Kidney tubule cell (primary cell): ENCODE results near the gene GABRR3.
"Not testable (repeated sequence)": the region's sequence is repeated elsewhere in the genome, so short reads cannot be mapped to it uniquely, and the experiment has no call there.

Experiments
- DNase-seq: peaks from one replicate; pipeline ENCODE4 v3.0.0-alpha.2; 2018; ENCODE audit warnings: low spot score

Gene GABRR3

DNA sequence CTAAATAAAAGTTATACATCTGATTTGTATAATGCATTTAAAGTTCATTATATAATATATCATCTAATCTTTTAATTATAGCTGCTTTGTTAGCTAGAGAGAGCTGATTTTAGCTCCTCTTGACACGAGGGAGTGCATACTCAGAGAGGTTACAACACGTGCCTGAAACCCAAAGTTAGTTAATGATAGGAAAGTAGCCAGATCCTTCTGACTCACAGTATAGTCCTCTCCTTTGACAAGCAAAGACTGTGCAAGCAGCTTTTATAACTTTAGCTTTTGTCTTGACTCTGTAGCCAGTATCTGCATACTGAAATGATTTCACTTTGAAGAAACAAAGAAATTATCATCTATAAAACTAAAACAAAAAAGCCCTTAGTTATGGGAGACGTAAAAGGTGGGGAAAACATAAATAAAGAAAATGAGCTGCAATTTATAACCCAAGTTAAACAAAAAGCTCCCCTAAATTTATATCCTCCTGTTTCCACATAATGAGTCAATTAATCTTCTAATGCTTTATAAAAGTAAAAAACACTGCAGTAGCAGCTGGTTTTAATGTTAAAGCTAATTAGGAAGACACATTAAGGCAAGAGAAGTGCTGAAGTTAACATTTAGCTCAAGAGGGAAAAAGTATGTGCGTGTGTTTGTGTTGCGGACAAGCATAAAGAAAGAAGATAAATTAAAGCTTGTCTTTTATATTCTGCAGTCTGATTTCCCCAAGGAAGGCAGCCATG, 13.1 kb downstream of the GABRR3 start:
- peak; percentile 37 for DNase-seq

DNA sequence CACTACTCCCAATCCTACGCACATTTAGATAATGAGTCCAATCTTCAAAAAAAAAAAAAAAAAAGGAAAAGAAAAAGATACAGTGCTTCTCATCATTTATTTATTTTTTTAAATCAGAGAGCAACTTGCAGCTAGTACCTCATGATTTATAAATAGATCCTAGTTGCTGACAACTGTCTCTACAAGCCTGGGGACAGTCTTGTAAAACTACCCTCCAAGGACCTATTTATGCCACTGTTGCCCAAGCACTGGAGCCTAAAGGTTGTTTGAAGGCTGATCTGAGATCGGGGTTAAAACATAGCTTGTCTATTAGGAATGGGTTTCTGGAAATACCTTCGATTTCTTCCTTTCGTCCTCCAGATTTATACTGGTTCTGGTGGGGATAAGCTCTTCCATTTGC, 14.7 kb downstream of the GABRR3 start:
- no peak for DNase-seq

DNA sequence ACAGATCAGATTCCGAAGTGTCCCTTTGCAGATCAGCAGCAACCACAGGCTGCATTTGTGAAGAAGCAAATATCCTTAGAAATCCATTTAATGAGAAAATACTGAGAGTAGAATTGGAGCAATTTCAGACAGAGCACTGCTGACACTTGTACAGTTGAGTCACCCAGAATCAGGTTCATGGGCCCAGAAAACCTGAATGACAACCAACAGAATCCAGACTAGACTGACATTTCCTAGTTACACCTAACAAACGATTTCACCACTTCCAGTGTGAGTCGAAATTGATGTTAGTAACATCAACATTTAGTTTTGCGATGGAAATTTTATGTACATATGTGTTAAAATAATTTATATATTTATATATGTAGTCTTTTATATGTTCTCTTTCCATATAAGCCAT, 16.8 kb downstream of the GABRR3 start:
- no peak for DNase-seq

DNA sequence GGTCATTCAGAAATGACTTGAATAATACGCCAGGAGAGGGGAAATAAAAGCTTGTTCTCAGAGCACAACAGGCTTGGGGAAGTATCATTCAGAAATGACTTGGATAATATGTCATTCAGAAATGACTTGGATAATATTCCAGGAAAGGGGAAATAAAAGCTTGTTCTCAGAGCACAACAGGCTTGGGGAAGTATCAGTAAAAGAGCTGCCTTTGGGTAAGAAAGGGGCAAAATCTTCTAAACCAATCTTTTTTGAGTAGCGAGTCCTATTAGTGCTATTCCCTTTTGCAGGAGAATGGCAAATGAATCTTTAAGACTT, 20.9 kb downstream of the GABRR3 start:
- no peak for DNase-seq

DNA sequence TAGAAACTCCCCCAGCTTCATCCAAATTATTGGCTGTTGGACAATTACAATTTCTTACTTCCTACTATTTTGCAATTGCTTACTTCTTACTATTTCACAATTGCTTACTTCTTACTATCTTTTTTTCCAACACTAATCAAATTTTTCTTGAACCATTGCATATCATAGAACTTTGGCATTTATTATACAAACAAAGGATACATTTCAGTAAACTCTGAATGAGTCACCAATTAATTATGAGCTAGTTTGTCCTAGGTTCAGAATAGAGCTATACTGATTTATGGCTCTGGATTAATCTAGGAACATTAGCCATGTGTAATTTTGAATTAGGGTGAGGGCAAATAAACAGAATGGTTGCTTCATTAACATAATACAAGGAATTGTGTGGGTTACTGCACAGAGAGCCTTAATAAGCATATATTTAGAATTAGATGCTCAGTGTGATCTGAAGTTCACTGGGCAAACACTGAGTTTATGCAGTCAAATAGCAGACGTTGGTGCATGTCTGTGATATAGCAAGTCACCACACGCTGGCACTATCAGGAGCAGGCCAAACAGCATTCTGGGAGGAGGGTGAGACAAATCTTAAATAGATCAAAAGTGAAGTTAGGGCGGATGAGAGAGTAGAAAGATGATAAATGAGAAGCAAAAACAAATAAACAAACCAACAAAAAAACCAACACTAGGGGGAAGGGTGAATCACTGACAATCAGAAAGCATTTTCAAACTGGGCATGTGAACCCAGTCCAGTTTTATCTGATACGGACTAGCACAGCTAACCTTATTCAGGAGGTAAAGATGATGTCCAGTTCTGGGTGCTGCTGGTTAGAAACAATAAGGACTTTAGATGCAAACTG, 21.5 kb downstream of the GABRR3 start:
- DNase-seq: no peak

DNA sequence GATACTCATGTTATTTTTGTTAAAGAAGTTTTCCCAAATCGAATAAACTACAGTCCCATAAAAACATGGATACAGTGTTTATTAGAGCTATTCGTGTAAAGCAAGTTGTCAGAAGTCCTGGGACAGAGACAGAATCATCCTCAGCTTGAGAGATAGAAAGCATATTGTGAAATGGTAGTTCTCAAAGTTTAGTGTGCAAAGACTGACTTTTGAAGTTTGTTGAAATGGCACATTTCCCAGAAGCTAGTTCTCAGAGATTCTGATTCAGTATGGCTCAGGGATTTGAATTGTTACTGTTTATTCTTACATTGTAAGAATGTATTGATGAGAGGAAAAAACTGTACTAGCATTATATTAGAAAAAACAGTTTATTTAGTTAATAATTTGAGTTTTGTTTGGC, 22.1 kb downstream of the GABRR3 start:
- no peak for DNase-seq

DNA sequence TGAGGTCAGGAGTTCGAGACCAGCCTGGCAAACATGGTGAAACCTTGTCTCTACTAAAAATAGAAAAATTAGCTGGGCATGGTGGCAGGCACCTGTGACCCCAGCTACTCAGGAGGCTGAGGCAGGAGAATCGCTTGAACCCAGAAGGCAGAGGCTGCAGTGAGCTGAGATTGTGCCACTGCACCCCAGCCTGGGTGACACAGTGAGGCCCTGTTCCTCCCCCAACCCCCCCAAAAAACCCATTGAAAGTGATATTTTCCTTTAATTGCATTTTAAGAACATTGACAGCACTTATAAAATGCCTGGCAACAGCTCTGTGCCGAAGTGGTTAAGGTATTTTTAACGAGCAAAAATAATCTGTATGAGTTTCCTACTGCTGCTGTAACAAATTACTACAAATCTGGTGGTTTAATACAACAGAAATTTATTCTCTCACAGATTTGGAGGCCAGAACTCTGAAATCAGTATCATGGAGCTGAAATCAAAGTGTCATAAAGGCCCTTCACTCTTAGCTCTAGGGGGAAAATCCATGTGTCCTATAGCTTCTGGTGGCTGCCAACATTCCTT, 24.1 kb downstream of the GABRR3 start:
- not testable (repeated sequence) for DNase-seq

DNA sequence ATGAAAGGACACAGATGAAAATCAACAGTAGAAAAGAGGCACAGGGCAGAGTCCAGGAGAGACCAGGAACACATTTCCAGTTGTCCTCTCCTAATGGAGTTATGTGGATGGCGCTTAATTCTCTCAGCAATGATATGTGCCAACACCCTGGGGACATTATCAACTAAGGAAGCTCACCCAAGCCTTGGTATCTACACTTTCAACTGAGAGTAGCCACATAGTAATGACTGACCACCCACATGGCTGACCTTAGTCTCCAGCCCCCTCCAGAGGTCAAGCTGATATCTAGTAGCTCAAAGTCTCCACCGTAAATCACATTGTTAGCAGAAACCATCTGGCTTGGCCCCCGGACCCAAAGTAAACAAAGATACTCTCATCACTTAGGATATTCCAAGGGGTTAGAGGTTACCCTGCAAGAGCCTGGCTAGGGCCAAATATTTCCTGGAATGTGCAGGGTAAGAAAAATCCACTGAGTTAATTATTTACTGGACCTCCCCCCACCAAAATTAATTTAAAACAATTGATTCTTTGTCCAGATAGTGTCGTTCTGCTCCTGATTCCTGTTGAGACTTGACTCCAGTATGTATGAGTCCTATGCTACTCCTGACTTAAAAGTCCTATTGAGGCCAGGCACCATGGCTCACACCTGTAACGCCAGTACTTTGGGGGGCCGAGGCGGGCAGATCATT, 24.8 kb downstream of the GABRR3 start:
- DNase-seq: no peak

DNA sequence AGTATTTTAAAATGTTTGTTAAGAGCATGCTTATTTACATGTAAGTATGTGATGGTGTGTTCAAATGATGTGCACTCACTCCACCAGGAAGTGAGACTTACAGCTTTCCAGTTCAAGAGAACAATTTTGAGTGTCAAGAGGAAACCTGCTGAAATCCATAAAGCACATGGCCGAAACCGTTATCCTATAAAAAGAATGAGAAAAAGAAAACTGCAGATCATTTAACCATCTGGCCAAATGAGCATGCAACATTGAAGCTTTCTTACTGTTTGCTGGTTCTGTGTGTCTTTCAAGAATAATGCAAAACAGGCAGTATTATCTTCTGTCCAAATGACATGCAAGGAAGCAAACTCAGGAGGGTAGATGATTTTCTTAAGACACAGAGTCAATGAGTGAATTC, 26.3 kb downstream of the GABRR3 start:
- DNase-seq: no peak

DNA sequence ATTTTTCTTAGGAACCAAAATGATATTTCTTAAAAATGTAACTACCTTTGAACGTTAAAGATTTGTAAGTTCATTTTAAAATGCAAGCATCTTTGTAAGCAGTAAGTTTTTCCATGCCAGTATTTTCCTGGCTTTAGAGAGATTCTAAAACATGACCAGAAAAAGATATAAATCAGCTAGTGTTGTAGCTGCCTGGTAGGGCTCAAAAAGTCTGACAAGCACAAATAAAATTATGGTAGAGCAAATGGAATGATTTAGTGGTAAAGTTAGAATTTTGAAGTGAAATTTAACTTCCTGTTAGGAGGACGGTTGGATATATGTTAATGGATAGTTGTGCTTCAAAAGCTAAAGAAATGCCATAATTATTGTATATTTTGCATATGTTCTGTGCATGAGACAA, 29.7 kb downstream of the GABRR3 start:
- no peak for DNase-seq

DNA sequence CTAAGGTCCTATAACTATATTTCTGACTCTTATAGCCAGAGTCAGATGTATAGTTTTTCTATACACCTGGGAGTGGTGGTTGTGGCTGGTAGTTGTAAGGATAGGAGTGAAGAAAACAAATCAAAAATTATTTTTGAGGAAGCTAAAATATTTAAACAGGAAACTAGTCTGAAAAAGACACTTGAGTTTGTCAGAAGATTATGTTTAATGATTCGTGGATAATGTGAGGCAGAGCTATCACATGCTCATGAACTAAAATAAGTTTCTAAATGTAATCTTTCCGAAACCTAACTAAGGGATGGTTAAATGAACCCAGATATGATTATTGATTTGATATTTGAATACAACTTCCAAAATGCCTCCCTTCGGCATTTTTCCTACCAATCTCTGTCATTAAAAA, 30.4 kb downstream of the GABRR3 start:
- DNase-seq: no peak

DNA sequence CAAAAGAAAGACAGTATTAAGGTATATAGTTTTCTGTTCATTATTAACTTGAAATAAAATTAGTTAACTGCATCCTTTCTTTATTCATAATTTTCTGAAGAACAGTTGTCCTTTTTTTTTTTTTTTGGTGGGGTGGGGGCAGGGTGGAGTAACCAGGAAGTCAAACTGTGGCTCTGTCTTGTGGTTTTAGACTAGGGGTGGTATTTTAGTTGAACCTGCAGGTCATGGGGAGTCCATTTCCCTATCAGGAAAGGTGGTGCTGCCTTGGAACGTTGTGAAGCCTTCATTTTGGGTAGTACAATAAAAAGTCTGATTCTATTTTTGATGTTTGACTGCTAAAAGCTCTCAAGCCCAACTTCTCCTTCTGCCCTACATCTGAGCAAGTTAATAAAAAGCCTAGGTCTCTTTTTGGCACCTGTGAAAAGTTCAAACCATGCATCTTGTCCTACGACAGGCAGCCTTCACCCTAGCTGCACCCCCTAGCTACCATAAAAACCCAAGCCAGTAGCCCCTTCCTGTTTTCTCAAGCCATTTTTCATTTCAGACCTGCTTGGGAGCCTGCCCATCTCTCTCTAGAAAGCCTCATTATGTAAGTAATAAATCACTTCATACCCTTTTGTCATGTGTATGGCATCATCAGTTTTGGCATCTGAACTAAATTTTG, 31.7 kb downstream of the GABRR3 start:
- no peak for DNase-seq

DNA sequence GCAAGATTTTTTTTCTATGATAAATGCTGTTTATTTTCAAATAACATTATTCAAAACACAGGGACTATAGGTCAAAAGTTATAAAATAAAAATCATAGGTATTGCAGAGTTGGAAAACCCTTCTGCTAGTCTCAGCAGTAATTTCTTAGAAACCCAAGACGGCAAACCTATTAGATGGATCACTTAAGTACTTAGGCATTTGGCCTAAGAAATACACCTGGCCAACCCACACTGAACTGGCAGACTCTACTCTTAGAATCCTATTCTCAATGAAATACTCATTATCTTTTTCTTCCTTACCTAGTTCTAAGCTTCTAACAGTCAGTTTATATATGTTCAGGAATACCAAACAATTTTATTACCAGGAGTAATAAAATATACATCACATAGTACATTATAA, 32.4 kb downstream of the GABRR3 start:
- DNase-seq: no peak

DNA sequence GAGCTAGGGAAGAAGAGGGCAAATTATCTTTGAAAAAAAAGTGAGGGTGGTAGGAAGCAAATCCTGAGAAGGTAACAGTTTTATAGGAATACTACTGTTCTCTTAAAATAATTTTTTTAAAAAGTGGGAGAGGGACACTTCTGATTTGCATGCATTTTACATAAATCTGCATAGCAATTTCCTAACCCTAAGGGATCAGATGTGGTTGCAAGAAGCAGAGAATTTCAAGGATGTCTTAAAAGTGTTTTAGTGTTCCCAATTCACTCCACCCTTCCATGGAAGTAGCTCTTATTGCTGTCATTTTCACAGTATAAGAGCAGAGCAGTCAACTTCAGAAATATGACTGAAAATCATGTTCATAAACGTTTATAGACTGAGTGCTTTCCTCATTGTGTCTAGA, 35.1 kb downstream of the GABRR3 start:
- no peak for DNase-seq

DNA sequence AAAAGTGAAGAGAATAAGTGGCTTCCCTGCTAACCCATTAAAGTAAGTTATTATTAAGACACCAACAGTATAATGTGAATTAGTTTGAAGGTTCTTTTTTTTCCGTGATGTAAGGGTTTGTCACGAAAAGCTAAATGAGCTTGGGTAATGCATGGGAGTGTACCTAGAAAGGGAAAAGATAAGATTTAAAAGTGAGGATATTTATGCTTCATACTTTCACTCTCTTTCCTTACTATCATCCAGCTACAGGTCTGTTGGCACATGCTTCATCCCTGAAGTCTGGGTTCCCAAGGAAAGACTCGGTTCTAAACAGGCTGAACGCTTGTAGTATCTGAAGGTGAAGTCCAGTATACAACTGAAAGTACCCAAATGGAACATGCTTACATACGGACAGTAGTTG, 36.0 kb downstream of the GABRR3 start:
- no peak for DNase-seq

DNA sequence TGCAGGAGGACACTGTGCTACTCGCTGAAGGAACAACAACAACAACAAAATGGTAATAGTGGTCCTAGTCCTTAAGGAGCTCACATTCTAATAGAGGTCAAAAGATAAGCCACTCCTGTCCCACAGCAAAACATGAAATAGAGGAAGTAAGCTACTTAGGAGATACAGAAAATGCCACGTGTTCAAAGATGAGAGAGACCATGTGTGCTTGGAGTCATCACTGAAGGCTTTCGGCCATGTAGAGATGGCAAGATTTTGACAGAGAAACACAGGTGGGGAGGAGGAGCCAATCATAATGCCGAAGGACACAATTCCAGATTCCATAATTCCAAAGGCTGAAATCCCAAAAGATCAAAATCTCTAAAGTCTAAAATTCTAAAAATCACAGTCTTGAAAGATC, 38.1 kb downstream of the GABRR3 start:
- no peak for DNase-seq

DNA sequence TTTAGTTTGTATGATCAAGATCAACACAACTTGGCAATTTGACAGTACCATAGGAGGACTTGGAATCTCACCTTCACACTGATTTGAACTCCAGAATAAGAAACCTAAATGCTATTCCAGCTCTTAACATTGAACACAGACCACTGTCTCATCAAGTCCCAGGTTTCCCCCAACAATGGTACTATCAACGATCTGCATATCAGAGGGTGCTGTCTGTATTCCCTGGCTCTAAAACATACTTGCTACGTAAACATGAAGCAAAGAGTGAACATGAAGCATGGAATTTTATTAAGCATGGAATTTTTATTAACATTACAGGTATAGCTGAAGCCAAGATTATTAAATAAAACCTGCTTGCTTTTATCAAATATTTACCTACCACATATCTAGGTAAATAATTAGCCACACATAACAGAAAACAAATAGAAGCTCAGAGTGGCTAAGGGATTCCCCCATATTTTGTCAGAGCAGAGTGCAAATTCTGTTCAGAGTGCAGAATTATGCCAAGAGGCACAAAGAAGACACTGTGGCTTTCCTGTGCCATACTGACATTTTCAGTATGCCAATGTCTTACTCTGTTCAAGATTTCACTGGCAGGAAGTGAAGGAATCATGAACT, 40.7 kb downstream of the GABRR3 start:
- no peak for DNase-seq

DNA sequence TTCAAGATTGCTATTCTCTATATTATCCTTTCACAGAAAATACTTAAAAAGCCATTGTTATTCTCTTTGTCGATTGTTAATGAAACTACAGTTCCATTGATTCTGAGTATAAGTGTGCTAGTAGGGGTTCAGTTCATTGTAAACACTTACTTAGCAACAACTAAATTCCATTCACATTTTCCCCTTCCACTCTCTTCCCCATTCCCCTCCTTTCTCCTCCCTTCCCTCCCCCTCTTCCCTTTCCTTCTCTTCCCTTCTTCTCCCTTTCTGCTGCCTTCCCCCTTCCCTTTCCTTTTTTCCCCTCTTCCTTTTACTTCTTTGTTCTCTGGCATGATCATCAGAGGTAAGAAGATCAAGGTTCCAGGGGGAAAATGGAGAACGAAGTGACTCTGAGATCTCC, 41.6 kb downstream of the GABRR3 start:
- no peak for DNase-seq

DNA sequence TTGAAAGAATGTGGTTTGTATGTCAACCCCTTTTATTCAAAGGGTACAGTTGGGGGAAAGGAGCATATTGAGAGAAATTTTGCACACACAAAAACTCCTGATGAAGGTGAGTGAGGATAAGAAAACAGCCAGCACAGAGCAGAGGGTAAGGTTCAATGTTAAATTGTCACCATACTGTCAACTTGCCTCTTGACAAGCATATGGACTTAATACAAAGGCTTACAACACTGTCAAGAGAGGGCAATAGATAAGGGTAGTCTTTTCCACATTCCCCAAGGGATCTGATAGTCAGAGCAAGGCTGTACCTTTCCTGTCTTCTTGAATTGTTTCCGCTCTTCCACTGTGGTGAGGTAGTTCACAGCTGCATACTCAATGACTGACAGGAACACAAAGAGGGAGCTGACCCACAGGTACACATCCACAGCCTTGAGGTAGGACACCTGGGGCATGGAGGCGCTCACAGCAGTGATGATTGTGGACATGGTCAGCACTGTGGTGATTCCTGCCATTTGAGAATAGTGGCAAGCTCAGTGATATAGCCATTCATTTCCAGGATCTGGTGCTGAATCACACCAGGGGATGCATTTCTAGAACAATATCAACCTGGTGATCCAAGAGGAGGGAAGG, 42.5 kb downstream of the GABRR3 start:
- DNase-seq: no peak

DNA sequence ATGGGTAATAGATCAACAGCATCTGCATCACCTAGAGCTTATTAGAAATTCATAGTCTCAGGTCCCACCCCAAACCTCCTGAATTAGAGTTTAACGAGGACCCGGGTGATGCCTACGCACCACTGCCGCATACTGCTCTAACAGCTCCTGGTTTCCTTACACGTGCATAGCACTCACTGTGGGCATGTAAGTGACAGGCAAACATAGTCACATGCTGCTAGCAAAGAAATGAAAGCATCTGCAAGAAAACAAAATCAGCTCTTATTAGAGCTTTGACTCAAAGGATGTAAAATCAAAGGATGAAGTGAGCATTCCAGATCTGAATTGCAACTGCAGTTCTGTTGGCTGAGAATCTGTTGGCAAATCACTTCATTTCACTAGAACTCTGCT, 43.8 kb downstream of the GABRR3 start:
- no peak for DNase-seq

DNA sequence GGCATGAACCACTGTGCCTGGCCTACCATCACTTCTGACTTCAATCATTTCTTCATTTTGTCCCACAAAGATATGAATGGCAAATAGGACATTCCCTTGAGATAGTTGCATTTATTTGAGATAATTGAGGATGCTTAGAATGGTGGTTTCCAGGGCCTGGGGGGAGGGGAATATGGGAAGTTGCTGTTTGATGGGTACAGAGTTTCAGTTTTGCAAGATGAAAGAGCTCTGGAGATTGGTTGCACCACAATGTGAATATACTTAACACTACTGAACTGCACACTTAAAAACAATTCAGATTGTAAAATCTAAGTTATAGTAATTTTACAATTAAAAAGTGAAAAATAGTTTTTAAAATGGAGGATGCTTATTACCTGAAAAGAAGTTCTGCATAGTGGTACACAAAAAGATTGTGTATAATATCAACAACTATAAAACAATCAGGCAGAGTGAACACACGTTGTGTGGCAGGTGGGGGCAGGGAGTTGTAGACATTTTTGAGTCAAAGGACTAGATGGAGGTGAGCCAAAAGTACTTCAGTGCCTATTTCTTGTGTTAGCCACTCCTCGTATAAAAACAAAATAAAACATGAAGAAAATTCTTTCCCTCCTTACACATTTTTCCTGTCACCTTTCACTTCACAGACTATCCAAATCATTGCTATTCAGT, 44.4 kb downstream of the GABRR3 start:
- no peak for DNase-seq
